Duodenal mucosa (tissue), 2 donors: ENCODE results near the gene ZEB1.
"Not testable (repeated sequence)": the region's sequence is repeated elsewhere in the genome, so short reads cannot be mapped to it uniquely, and the experiment has no call there.

Source experiments
- H3K27ac ChIP-seq: one replicate; pipeline ENCODE4 v1.7.0; 2013; ENCODE audit warnings: low read depth, low read length
- H3K27me3 ChIP-seq, 2 donors: one replicate each; pipeline ENCODE4 v1.7.0; 2013; ENCODE audit warnings: low read length in 2 of 2, control low read depth in 1 of 2; ENCODE audit not compliant: insufficient read depth in 2 of 2, control insufficient read depth in 1 of 2
- H3K36me3 ChIP-seq, 2 donors: one replicate each; pipeline ENCODE4 v1.7.0; 2013; ENCODE audit warnings: low read length in 2 of 2, control low read depth in 1 of 2; ENCODE audit not compliant: insufficient read depth in 2 of 2, control insufficient read depth in 1 of 2
- H3K4me1 ChIP-seq, 2 donors: one replicate each; pipeline ENCODE4 v1.7.0; 2013; ENCODE audit warnings: low read length in 2 of 2, control low read depth in 1 of 2; ENCODE audit not compliant: insufficient read depth in 2 of 2, control insufficient read depth in 1 of 2
- H3K4me3 ChIP-seq, 2 donors: one replicate each; pipeline ENCODE4 v1.7.0; 2013; ENCODE audit warnings: low read length in 2 of 2, low read depth in 1 of 2
- H3K9ac ChIP-seq, 2 donors: one replicate each; pipeline ENCODE4 v1.7.0; 2013; ENCODE audit warnings: low read length in 2 of 2, low read depth in 1 of 2
- H3K9me3 ChIP-seq, 2 donors: one replicate each; pipeline ENCODE4 v1.7.0; 2013; ENCODE audit warnings: low read length in 2 of 2, control low read depth in 1 of 2; ENCODE audit not compliant: control insufficient read depth in 1 of 2

The ZEB1 gene

GRCh38 chr10:31362023-31362641 is 43.1 kb downstream of the ZEB1 start:
- Histone ChIP-seq H3K4me3 (no peak overlapping the region), H3K4me1 (peaks cover 0 to 4% of the 10 kb centered on the region in 2 donors), H3K36me3 (no peaks in the 10 kb centered on the region), H3K27ac (no peak overlapping the region), H3K27me3 (no peaks in the 10 kb centered on the region), H3K9ac (no peak overlapping the region), H3K9me3 (no peaks in the 10 kb centered on the region)

- H3K27me3 ChIP-seq, H3K9me3 ChIP-seq, H3K27ac ChIP-seq, H3K36me3 ChIP-seq, H3K9ac ChIP-seq, H3K4me3 ChIP-seq, H3K4me1 ChIP-seq: not testable (repeated sequence)
These were observed 44.7 kb downstream of the ZEB1 start for GRCh38 chr10:31363696-31364095.

DNA sequence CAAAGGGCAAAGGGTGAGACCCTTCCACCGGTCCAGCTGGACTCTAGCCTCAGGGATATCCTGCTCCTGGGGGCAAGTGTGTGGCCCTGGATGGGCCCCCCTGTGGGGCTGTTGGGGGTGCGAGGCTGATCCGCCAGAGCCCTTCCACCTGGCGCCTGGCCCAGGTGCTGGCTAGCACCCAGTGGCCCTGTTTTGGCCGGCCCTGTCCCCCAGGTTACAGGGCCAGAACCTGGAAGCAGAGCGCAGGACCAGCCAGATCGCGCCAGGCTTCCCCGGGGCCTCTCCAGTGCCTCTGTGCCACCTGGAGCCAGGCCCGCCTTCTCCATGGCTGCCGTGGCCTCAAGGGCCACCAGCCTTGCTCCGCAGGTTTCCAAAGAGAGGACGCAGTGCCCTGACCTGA is 45.2 kb downstream of the ZEB1 start:
- H3K4me1 ChIP-seq, H3K27ac ChIP-seq, H3K36me3 ChIP-seq, H3K9me3 ChIP-seq, H3K9ac ChIP-seq, H3K4me3 ChIP-seq, H3K27me3 ChIP-seq: not testable (repeated sequence)

GRCh38 chr10:31366703-31367102 is 47.7 kb downstream of the ZEB1 start:
- no peak overlapping the region for H3K27ac ChIP-seq
- H3K27me3 ChIP-seq: no peaks in the 10 kb centered on the region
- H3K9me3 ChIP-seq: no peaks in the 10 kb centered on the region
- H3K9ac ChIP-seq: no peak overlapping the region
- H3K36me3 ChIP-seq: no peaks in the 10 kb centered on the region
- H3K4me3 ChIP-seq: no peak overlapping the region
- no peaks in the 10 kb centered on the region for H3K4me1 ChIP-seq

DNA sequence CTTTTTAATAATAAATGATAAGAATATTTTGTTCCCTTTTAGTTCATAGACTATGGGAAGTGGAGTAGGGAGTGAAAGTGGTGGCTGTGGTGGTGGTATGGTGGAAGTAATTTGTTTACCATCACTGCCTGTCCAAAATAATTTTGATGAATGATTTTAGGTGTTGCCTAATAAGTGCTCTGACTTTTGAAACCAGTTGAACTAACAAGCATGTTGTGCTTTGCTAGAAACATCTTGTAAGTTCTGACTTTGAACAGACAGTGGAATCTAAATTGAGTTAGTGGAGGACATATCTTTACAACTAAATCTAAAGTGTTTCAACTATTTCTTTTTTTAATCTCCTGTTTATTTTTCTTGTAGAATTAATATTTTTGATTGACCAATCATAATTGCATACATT is 49.7 kb downstream of the ZEB1 start:
- no peaks in the 10 kb centered on the region for H3K9me3 ChIP-seq
- no peak overlapping the region for H3K27ac ChIP-seq
- H3K4me3 ChIP-seq: no peak overlapping the region
- no peak overlapping the region for H3K9ac ChIP-seq
- no peaks in the 10 kb centered on the region for H3K4me1 ChIP-seq
- H3K27me3 ChIP-seq: no peaks in the 10 kb centered on the region
- H3K36me3 ChIP-seq: no peaks in the 10 kb centered on the region

DNA sequence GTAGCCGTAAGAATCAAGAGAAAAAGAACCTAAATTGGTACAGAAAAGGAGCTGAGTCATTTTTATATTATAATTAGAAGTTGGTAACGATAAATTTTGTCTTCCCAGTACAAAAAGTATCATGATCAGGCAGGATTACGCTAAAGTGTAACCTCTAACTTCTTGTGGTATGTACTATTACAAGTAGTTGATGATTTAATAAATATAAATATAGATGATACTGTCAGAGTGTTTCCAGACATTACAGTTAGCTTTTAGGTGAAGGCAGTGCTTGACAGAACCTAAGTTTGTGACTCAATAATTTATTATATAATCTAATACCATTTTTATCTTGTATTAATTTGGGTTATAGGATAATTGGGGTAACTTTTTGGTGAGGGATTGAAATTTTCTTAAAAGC is 53.4 kb downstream of the ZEB1 start:
- Histone ChIP-seq H3K9ac (no peak overlapping the region), H3K36me3 (no peaks in the 10 kb centered on the region), H3K9me3 (no peaks in the 10 kb centered on the region), H3K4me1 (no peaks in the 10 kb centered on the region), H3K4me3 (no peak overlapping the region), H3K27me3 (no peaks in the 10 kb centered on the region), H3K27ac (no peak overlapping the region)

DNA sequence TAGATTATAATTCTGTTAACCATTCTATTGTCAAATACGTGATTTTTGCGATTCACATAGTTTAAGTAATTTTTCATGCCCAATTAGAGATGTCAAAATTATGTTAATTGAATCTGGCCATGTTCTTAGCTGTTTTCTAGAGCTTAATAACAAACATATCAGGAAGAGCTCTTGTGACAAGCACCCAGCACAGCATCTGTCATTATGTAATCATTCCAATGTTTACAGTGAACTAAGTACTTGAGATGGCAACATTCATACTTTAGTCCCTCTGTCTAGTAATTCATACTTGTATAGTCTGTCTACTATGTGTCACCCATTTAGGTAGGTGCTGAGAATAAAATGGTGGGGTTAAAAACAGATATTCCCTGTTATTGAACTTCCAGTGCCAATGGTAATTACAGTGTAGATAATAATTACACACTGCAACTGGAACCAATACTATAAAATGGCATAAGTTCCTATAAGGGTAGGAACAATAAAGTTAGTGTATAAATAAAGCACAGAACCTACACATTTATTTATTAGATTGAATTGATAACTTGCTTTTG is 55.2 kb downstream of the ZEB1 start:
- H3K9ac ChIP-seq: no peak overlapping the region
- no peak overlapping the region for H3K4me3 ChIP-seq
- H3K4me1 ChIP-seq: no peaks in the 10 kb centered on the region
- no peaks in the 10 kb centered on the region for H3K27me3 ChIP-seq
- H3K27ac ChIP-seq: no peak overlapping the region
- H3K36me3 ChIP-seq: no peaks in the 10 kb centered on the region
- H3K9me3 ChIP-seq: no peaks in the 10 kb centered on the region

DNA sequence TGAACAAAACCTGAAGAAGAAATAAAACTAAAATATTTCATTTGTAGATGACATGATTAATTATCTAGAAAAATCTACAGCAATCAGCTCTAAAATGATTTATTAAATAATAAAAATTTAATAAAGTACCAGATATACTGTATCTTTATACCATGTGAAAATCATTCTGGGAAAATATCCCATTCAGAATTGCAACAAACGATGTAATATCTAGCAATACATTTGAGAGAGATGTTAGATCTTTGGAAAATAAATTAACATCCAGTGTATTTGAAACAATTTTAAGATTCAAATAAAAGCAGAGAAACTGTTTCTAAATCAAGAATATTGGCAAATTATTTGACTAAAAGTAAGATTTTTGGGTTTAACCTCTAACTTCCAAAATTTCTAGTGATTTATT is 62.2 kb downstream of the ZEB1 start:
- H3K36me3 ChIP-seq: no peaks in the 10 kb centered on the region
- H3K9me3 ChIP-seq: no peaks in the 10 kb centered on the region
- no peak overlapping the region for H3K4me3 ChIP-seq
- no peaks in the 10 kb centered on the region for H3K4me1 ChIP-seq
- H3K27ac ChIP-seq: no peak overlapping the region
- no peak overlapping the region for H3K9ac ChIP-seq
- H3K27me3 ChIP-seq: no peaks in the 10 kb centered on the region

DNA sequence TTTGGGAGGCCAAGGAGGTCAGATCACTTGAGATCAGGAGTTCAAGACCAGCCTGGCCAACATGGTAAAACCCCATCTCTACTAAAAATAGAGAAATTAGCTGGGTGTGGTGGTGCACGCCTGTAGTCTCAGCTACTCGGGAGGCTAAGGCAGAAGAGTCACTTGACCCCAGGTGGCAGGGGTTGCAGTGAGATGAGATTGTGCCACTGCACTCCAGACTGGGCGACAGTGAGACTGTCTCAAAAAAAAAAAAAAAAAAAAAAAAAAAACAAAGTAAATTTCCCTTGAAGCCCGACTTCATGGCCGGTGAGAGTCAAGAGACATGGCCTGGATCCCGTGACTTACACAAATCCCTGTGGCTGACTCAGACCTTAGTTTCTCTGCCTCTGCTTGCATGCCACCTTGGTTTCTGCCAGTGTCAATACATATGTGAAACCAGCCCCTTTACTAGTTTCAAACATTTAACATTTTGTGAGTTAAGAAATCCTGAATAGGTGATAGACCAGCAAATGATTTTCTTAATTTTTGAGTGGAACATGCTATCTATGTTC is 62.8 kb downstream of the ZEB1 start:
- Histone ChIP-seq H3K27ac (no peak overlapping the region), H3K27me3 (no peaks in the 10 kb centered on the region), H3K4me3 (no peak overlapping the region), H3K36me3 (no peaks in the 10 kb centered on the region), H3K9me3 (no peaks in the 10 kb centered on the region), H3K4me1 (no peaks in the 10 kb centered on the region), H3K9ac (no peak overlapping the region)

GRCh38 chr10:31383810-31384588 is 65.0 kb downstream of the ZEB1 start:
- Histone ChIP-seq H3K4me3 (no peak overlapping the region), H3K27ac (no peak overlapping the region), H3K36me3 (peaks cover 0 to 5% of the 10 kb centered on the region in 2 donors), H3K27me3 (no peaks in the 10 kb centered on the region), H3K4me1 (no peaks in the 10 kb centered on the region), H3K9ac (no peak overlapping the region), H3K9me3 (no peaks in the 10 kb centered on the region)
